ENCODE results near the gene POLR3H.
A peak's percentile ranks its signal among the peaks of the same experiment; 100 is the strongest.

The POLR3H gene

DNA sequence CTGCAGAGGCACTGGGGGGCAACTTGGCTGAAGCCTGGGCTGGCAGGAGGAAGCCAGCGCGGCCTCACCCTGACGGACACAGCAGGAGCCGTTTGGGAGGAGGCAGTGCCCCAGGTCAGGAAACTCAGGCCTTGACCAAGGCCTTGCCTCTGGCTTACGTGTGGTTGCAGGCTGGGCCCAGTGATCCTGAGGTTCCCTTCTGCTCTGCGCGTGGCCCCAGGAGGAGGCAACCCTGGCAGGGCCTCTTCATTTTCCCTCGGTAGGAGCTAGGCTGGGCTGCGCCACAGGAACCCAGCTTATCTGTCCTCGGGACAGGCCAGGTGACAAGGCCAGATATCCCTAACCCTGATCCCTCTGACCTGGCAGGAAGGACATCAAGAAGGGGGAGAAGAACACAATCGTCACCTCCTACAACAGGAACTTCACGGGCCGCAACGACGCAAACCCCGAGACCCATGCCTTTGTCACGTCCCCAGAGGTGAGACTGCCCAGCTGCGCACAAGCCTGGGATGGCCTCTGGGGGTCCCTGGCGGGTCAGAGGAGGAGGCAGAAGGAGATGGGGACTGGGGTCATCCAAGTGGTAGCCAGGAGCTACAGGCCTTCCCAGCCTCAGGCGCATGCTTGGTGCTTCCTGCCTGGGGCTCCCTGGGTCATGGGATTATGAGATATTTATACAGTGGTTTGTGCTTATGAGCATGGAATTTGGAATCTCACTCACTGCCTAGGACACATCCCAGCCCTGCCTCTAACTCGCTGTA lies 20.6 kb downstream of the POLR3H start:
- Histone ChIP-seq H3K27ac (peak overlapping the region in 12 of 21 experiments; percentile 7 to 67 (median 38)), H3K4me3 (no peak overlapping the region)

DNA sequence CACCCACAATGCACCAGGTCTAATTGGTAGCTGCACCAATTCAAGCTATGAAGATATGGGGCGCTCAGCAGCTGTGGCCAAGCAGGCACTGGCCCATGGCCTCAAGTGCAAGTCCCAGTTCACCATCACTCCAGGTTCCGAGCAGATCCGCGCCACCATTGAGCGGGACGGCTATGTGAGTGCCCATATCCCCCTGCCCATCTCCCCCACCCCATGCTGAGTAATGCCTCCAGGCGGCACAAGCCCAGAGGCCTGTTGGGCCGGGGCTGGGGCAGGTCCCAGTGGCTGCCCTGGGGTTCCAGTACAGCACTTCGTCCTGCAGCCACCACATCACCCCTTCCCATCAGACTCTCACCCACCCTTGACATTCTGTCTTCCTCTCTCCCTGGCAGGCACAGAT lies 21.5 kb downstream of the POLR3H start:
- Histone ChIP-seq H3K27ac (peak overlapping the region in 9 of 21 experiments; percentile 7 to 67 (median 41)), H3K4me3 (no peak overlapping the region)

DNA sequence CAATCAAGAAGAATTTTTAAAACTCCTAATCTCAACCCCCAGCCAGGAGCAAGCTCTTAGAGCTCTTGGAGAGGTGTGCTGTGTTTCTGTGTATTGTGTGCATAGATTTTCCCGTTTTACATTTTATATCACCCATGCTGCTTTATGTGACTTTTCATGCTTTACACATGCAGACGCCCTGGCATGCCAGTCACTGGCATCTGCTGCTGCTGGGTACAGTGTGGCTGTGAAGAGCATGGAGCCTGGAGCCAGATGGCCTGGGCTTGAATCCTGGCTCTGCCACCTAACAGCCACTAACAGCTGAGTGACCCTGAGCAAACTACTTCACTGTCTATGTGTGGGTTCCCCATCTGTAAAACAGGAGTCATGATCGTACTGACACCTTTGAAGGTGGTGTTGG lies 23.1 kb downstream of the POLR3H start:
- H3K27ac ChIP-seq, result no peak overlapping the region
- H3K4me3 ChIP-seq, result no peak overlapping the region

- H3K27ac ChIP-seq, result peak overlapping the region in 9 of 21 experiments; percentile 3 to 69 (median 50)
- H3K4me3 ChIP-seq, result no peak overlapping the region
These were observed 26.3 kb downstream of the POLR3H start for GRCh38 chr22:41518048-41518347.

DNA sequence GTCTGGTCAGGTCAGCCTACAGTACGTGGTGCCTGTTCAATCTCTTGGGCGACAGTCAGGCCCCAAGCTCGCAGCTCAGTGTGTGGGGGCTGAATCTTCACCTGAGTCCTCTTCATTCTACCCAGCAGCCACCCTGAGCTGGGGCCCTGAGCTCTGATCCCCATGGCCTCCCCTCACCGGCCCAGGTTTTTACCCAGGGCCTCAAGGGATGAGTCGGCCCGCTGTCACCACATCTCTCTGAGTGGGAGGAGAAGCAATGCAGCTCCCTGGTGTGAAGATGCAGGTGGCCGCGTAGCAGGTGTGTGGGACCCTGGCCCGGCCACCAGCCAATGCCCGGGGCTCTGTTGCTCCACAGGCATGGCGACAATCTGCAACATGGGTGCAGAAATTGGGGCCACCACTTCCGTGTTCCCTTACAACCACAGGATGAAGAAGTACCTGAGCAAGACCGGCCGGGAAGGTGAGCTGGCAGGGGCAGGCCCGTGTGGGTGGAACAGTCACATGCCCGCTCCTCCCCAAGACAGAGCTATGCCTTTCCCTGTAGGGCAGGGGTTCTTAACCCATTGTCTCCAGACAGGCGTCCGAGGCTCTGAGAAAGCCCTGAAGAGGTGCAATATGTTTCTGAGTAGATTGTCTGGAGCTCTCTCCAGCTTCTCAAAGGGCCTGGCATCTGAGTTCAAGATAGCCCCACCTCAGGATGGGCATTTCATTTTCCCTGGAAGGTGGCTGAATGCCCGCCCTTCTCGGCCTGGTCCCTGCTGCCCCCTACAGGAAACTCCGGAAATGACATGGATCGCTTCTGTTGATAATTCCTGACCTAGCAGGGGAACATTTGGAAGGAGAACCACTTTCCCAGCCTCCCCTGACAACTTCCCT lies 26.9 kb downstream of the POLR3H start:
- no peak overlapping the region for H3K4me3 ChIP-seq
- H3K27ac ChIP-seq, result peak overlapping the region in 11 of 21 experiments; percentile 6 to 69 (median 48)

DNA sequence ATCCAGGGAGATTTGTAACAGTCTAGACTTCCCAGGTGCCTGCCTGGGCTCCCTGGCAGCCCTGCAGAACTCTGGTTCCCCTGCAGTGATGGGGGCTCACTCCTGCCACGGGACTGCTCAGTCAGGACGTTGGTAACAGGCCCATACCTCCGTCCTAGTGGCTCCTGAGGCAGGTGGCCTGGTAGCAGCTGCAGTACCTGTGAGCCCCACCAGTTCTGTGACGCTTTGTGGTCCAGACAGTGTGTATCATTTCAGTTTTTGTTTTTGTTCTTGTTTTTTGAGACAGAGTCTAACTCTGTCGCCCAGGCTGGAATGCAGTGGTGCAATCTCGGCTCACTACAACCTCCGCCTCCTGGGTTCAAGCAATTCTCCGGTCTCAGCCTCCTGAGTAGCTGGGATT lies 27.8 kb downstream of the POLR3H start:
- no peak overlapping the region for H3K27ac ChIP-seq
- H3K4me3 ChIP-seq, result no peak overlapping the region

GRCh38 chr22:41513391-41513790 lies 30.9 kb downstream of the POLR3H start:
- Histone ChIP-seq H3K27ac (peak overlapping the region in 1 of 21 experiments; percentile 0), H3K4me3 (no peak overlapping the region)

DNA sequence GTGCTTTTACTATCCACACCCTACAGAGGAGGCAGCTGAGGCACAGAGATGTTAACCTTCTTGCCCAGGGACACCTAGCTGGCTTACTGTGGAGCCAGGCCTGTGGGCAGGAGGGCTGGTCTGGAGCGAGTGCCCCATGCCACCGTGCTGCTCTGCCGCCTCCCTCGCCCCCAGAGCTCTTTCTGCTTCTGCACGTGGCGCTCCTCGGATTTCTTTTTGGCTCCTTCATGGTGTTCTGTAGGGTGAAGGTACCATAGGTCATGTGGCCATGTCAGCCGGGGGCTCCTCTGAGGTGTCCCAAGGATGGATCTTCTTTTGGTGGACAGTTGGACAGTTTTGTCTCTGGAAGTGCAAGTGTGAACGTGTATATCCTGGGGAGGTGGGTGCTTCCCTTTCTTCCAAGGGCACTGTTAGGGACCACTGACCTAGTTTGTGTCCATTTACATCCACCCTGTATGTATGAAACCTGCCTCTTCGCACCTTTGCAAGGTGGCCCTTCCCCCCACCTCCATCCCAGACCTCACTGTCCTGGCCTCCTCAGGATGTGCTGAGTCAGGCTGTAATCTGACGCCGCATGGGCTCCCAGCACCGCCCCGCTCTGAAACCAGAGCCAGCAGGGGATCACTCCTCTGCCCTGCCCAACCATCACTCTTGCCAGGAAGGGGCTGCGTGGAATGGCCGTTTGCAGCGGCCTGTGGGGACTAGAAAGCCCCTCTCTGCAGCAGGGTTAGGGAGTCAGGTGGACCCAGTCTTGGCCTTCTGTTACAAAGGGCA lies 31.7 kb downstream of the POLR3H start:
- no peak overlapping the region for H3K27ac ChIP-seq
- no peak overlapping the region for H3K4me3 ChIP-seq

DNA sequence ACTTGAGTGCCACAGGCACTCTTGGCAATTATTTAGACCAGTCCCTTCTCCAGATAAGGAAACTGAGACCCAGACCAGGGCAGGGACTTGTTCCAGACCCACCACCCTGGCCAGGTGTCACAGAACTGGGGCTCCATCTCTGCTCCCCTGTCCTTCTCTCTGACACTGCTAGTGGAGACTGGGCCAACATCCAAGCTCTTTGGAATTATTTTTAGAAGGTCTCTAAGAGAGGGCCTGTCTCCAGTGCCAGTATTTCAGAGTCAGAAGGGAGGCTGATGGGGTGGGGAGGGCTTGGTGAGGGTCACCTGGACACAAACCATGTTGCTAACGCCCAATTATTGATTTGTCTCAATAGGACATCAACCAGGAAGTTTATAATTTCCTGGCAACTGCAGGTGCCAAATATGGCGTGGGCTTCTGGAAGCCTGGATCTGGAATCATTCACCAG lies 32.7 kb downstream of the POLR3H start:
- Histone ChIP-seq H3K4me3 (no peak overlapping the region), H3K27ac (peak overlapping the region in 1 of 21 experiments; percentile 24)

DNA sequence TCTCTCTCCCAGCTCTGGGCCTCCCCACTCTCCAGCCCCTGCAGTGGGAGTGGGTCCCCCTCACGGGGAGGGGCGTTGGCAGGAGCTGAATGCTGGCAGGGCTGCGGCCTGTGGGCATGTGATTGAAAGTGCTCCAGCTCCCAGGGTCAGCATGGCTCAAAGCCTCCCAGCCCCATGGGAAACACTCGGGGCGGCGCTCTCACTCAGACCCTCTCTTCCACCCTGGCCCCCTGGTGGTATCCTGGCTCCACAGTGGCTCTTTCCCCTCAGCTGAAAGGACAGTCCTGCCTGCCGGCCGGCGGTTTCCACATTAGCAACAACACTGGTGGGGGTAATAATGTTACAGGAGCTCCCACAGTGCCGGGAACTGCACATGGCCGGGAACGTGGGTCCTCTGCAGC lies 35.5 kb downstream of the POLR3H start:
- no peak overlapping the region for H3K4me3 ChIP-seq
- H3K27ac ChIP-seq, result peak overlapping the region in 1 of 21 experiments; percentile 18

DNA sequence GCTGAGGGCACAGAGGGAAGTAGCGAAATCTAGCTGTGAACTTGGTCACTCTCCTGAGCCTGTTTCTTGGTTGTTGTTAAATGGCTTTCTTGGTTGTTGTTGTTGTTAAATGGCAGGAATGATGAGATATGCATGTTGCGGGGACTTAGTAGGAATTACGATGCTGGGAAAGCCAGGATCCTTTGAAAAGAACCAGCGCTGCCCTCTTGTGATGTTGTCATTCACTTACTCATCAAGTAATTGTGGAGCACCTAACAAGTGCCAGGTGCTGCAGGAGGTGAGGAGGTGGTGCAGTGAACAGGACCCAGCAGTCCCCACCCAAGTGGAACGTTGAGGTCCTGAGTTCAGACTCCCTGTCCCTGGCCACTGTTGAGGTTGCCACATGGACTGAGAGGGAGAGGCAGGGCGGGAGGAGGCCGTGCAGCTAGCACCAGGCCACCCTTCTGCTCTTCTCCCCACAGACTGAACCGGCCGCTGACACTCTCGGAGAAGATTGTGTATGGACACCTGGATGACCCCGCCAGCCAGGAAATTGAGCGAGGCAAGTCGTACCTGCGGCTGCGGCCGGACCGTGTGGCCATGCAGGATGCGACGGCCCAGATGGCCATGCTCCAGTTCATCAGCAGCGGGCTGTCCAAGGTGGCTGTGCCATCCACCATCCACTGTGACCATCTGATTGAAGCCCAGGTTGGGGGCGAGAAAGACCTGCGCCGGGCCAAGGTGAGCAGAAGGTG lies 36.8 kb downstream of the POLR3H start:
- Histone ChIP-seq H3K4me3 (no peak overlapping the region), H3K27ac (peak overlapping the region in 1 of 21 experiments; percentile 1)

GRCh38 chr22:41505511-41506220 lies 38.6 kb downstream of the POLR3H start:
- Histone ChIP-seq H3K27ac (no peak overlapping the region), H3K4me3 (no peak overlapping the region)

GRCh38 chr22:41504816-41505215 lies 39.5 kb downstream of the POLR3H start:
- Histone ChIP-seq H3K27ac (no peak overlapping the region), H3K4me3 (no peak overlapping the region)

- H3K27ac ChIP-seq, result peak overlapping the region in 2 of 21 experiments; percentile 8 to 24
These were observed 39.9 kb downstream of the POLR3H start for GRCh38 chr22:41504397-41504796.

GRCh38 chr22:41501209-41501608 lies 43.1 kb downstream of the POLR3H start:
- Histone ChIP-seq H3K4me3 (no peak overlapping the region), H3K27ac (no peak overlapping the region)

More at GRCh38 chr22:41504397-41504796, 39.9 kb downstream of the POLR3H start:
- H3K4me3 ChIP-seq, result no peak overlapping the region

GRCh38 chr22:41500303-41500702 lies 44.0 kb downstream of the POLR3H start:
- H3K27ac ChIP-seq, result no peak overlapping the region
- no peak overlapping the region for H3K4me3 ChIP-seq

DNA sequence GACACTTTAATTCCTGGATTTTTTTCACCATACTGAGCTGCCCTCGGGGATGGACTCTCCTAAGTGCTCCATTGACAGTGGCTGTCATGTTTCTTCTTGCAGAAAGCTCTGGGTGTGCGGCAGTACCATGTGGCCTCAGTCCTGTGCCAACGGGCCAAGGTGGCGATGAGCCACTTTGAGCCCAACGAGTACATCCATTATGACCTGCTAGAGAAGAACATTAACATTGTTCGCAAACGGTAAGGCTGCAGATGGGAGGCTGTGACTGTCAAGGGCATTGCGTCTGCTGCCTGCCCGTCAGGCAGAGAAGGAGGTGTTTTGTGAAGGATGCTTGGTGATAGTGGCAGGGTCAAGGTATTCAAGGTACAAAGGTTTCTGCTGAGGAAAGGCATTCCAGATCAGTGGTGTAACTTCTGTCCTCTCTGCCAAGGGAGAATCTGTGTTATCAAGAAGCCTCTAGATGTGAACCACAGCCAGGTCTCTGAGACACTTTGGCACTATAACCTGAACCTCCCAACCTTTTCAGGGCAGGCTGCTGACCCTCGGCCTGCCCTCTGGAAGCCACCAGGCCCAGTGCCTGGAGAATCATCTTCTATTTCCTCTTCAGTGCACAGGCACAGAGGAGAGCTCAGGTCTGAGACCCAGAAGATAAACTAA lies 44.5 kb downstream of the POLR3H start:
- peak overlapping the region in 1 of 21 experiments; percentile 8 for H3K27ac ChIP-seq
- H3K4me3 ChIP-seq, result no peak overlapping the region

GRCh38 chr22:41498303-41498835 lies 45.9 kb downstream of the POLR3H start:
- peak overlapping the region in 5 of 21 experiments; percentile 14 to 57 (median 24) for H3K27ac ChIP-seq

More at GRCh38 chr22:41498303-41498835, 45.9 kb downstream of the POLR3H start:
- no peak overlapping the region for H3K4me3 ChIP-seq
